ENCODE data around the gene PIWIL4.
"Not testable (repeated sequence)": the region's sequence is repeated elsewhere in the genome, so short reads cannot be mapped to it uniquely, and the experiment has no call there.

The PIWIL4 gene

DNA sequence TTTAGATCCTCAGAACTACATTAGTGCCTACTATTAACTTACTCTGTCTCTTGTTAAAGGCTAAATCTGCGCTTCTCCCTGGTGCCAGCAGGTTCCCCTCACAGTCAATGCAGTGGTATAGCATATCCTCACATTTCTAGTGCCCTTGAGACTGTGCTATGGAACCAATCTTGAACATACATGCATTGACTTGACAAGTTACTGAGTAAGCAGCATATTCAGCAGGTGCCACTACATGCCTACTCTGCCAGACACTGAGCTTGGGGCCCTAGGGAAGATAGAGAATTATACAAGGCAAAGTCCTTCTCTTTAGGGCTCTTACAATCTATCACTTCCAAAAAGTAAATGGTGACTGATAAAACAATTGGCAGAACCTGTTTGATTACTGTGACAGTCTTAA is 20.3 kb upstream of the PIWIL4 start:
- no peak for DNase-seq (ENCODE audit: insufficient read length, low spot score)
- no peak for FAIRE-seq
- TF ChIP-seq, protein P1, sequence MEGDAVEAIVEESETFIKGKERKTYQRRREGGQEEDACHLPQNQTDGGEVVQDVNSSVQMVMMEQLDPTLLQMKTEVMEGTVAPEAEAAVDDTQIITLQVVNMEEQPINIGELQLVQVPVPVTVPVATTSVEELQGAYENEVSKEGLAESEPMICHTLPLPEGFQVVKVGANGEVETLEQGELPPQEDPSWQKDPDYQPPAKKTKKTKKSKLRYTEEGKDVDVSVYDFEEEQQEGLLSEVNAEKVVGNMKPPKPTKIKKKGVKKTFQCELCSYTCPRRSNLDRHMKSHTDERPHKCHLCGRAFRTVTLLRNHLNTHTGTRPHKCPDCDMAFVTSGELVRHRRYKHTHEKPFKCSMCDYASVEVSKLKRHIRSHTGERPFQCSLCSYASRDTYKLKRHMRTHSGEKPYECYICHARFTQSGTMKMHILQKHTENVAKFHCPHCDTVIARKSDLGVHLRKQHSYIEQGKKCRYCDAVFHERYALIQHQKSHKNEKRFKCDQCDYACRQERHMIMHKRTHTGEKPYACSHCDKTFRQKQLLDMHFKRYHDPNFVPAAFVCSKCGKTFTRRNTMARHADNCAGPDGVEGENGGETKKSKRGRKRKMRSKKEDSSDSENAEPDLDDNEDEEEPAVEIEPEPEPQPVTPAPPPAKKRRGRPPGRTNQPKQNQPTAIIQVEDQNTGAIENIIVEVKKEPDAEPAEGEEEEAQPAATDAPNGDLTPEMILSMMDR (IDR thresholded peaks at IDR 0.05; ENCODE audit: insufficient read depth, missing control alignments): no peak

DNA sequence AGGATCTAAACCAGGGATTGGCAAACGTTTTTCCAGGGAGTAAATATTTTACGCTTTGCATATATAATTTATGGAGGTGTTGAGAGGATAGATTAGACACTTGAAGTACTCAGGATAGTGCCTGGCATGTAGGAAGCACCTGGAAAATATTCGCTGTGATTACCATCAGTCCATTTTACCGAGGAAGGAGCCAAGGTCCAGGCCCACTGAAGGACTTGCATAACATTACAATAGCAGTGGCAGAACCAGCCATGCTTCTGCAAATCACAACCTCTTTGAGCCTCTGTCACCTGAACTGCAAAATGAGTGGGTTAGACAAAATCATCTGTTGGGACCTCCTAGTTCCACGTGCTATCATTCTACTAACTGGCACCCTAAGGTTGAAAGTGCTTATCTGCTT is 18.0 kb upstream of the PIWIL4 start:
- FAIRE-seq (no peak), DNase-seq (ENCODE audit: insufficient read length, low spot score) (no peak)
- TF ChIP-seq, protein P1 (IDR thresholded peaks at IDR 0.05; ENCODE audit: insufficient read depth, missing control alignments): no peak

DNA sequence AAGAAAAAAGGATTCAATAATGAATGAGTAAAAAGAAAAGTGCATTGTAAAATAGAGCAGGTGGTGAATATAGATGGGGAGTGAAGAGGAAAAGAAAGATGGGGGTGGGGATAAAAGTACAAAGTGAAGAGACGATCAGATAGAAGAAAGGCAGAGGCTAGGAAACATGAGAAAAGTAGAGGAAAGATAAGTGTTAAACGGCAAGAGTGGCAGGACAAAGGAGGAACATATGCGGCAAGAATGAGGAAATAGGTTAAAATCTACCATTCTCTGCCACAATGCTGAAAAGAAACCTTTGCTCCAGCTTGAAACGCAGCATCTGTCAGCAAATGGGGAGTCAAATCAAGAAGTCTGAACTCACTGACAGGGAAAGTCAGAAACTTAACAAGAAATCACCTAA is 16.7 kb upstream of the PIWIL4 start:
- TF ChIP-seq, protein P1 (IDR thresholded peaks at IDR 0.05; ENCODE audit: insufficient read depth, missing control alignments): no peak
- no peak for FAIRE-seq
- no peak for DNase-seq (ENCODE audit: insufficient read length, low spot score)

DNA sequence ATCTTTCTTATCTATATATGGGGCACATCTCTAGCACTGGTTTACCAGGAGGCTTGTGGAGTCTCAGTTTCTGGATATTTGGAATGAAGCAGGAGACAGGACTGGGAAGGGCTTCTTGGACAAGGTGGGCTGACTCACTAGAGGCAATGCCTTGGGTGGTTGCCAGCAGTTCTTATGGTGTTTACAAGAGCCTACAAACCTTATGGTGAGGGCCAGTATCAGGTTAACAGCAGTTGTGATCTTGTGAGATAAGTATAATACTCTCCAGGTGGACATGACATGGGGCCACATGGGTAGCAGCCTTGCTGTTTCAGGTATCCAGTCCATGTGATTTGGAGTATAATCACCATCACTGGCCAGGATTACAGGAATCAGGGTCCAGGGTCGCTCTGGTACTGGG is 13.2 kb upstream of the PIWIL4 start:
- TF ChIP-seq, protein P1 (IDR thresholded peaks at IDR 0.05; ENCODE audit: insufficient read depth, missing control alignments): no peak
- no peak for DNase-seq (ENCODE audit: insufficient read length, low spot score)
- FAIRE-seq: no peak

DNA sequence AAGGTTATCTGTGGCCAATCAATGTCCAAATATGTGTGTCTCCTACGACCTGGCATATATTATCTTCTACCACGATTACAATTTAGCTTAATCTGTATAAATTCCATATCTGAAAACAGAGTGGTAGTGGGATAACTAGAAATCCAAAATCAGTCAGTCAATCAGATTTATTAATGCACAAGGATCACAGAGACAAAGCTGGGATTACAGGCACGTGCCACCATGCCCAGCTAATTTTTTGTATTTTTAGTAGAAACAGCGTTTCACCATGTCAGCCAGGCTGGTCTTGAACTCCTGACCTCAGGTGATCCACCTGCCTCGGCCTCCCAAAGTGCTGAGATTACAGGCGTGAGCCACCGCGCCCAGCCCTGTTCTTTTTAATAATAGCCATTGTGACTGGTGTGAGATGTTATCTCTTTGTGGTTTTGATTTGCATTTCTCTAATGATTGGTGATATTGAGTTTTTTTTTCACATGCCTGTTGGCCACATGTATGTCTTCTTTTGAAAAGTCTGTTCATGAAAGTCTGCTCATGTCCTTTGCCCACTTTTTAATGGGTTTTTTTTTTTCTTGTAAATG is 11.3 kb upstream of the PIWIL4 start:
- not testable (repeated sequence) for DNase-seq (ENCODE audit: insufficient read length, low spot score); FAIRE-seq

DNA sequence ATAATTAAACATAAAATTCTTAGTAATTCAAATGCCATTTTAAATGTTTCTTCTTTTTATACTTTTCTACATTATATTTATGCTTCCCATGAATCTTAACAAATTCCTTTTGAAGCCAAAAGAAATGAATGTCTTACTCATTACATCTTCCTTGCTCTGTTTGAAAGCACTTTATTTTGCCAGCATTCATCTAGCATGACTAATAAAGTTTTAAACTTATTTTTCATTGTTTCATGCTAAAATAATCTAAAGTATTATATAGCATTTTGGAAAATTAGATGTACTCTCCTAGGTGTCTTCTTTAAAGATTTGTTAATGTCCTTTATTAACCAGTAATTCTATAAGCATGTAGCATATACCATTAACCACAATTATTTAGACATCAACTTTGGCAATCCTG is 9.7 kb upstream of the PIWIL4 start:
- DNase-seq (ENCODE audit: insufficient read length, low spot score) (no peak), FAIRE-seq (no peak)
- TF ChIP-seq, protein P1 (IDR thresholded peaks at IDR 0.05; ENCODE audit: insufficient read depth, missing control alignments): no peak

DNA sequence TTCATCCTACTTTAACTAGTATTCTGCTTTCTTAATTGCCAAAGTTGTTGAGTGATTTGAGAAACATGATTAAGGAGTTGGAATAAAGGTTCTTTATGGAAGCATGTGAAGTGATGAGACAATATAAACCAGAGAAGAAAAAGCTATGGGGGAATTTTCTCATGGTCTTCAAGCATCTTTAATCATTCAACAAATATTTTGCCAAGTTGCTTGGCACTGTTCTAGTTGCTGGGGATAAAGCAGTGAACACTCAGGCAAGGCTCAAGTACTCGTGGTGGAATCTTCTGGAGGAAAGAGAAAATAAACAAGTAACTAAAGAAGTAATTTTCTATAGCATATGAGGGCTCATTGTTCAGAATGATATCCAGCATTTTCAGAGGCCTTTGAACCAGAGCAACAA is 9.2 kb upstream of the PIWIL4 start:
- no peak for DNase-seq (ENCODE audit: insufficient read length, low spot score)
- TF ChIP-seq, protein P1 (IDR thresholded peaks at IDR 0.05; ENCODE audit: insufficient read depth, missing control alignments): no peak
- no peak for FAIRE-seq

DNA sequence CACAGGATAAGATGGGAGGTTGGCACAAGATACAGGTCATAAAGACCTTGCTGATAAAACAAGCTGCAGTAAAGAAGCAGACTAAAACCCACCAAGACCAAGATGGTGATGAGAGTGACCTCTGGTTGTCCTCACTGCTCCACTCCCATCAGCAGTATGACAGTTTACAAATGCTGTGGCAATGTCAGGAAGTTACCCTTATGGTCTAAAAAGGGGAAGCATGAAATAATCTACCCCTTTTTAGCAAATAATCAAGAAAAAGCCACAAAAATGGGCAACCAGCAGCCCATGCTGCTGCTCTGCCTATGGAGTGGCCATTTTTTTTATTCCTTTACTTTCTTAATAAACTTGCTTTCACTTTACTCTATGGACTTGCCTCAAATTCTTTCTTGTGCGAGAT is 8.7 kb upstream of the PIWIL4 start:
- DNase-seq (ENCODE audit: insufficient read length, low spot score) (no peak), FAIRE-seq (no peak)
- TF ChIP-seq, protein P1 (IDR thresholded peaks at IDR 0.05; ENCODE audit: insufficient read depth, missing control alignments): no peak

All from D721Med (cell line).